ENCODE results near the gene CCDC57.
"Not testable (repeated sequence)": the region's sequence is repeated elsewhere in the genome, so short reads cannot be mapped to it uniquely, and the experiment has no call there.

The CCDC57 gene

GRCh38 chr17:82212331-82213250, at the start of gene CCDC57:
CCDC57 (minus strand) TSS chr17:82212842; CDS start chr17:82201944, 10,898 bp downstream.
- H3K4me3 ChIP-seq (ENCODE audit: low read depth in 1 of 5, low read length in 5 of 5), result peak within 1 kb of the TSS; percentile 54 to 76 (median 67)
- H3K9ac ChIP-seq (ENCODE audit: low read length in 5 of 5), result peak within 1 kb of the TSS; percentile 48 to 85 (median 80)
- no peaks in the 10 kb centered on the region for H3K36me3 ChIP-seq (ENCODE audit: control insufficient read depth in 5 of 5, insufficient read depth in 5 of 5, low read length in 5 of 5)
- no peak within 1 kb of the TSS for H3K27ac ChIP-seq (ENCODE audit: low read depth, low read length)
- H3K9me3 ChIP-seq (ENCODE audit: control insufficient read depth in 5 of 5, low read length in 5 of 5), result no peaks in the 10 kb centered on the region
- no peaks in the 10 kb centered on the region for H3K27me3 ChIP-seq (ENCODE audit: control insufficient read depth in 5 of 5, insufficient read depth in 4 of 5, low read length in 5 of 5)
- peaks cover 6 to 50% (median 32%) of the 10 kb centered on the region in 5 donors for H3K4me1 ChIP-seq (ENCODE audit: control insufficient read depth in 5 of 5, insufficient read depth in 5 of 5, low read length in 5 of 5)

- Histone ChIP-seq H3K27ac (ENCODE audit: low read depth, low read length) (no peak overlapping the region), H3K27me3 (ENCODE audit: control insufficient read depth in 5 of 5, insufficient read depth in 4 of 5, low read length in 5 of 5) (no peaks in the 10 kb centered on the region), H3K9me3 (ENCODE audit: control insufficient read depth in 5 of 5, low read length in 5 of 5) (no peaks in the 10 kb centered on the region), H3K36me3 (ENCODE audit: control insufficient read depth in 5 of 5, insufficient read depth in 5 of 5, low read length in 5 of 5) (peaks cover 15 to 90% (median 82%) of the 10 kb centered on the region in 5 donors), H3K4me3 (ENCODE audit: low read depth in 1 of 5, low read length in 5 of 5) (no peak overlapping the region), H3K4me1 (ENCODE audit: control insufficient read depth in 5 of 5, insufficient read depth in 5 of 5, low read length in 5 of 5) (peaks cover 4 to 18% (median 16%) of the 10 kb centered on the region in 5 donors), H3K9ac (ENCODE audit: low read length in 5 of 5) (no peak overlapping the region)
These were observed 49.7 kb upstream of the CCDC57 start for GRCh38 chr17:82262344-82262743.

DNA sequence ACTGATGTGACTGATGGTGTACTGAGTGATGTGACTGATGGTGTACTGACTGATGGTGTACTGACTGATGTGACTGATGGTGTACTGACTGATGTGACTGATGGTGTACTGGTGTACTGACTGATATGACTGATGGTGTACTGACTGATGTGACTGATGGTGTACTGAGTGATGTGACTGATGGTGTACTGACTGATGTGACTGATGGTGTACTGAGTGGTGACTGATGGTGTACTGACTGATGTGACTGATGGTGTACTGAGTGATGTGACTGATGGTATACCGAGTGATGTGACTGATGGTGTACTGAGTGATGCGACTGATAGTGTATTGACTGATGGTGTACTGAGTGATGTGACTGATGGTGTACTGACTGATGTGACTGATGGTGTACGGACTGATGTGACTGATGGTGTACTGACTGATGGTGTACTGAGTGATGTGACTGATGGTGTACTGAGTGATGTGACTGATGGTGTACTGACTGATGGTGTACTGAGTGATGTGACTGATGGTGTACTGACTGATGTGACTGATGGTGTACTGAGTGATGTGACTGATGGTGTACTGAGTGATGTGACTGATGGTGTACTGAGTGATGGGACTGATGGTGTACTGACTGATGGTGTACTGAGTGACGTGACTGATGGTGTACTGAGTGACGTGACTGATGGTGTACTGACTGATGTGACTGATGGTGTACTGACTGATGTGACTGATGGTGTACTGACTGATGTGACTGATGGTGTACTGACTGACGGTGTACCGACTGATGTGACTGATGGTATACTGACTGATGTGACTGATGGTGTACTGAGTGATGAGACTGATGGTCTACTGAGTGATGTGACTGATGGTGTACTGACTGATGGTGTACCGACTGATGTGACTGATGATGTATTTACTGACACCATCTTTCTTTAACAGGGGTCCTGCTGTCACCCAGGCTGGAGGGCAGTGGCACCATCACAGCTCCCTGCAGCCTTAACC, 47.6 kb upstream of the CCDC57 start:
- not testable (repeated sequence) for H3K27ac ChIP-seq (ENCODE audit: low read depth, low read length); H3K27me3 ChIP-seq (ENCODE audit: control insufficient read depth in 5 of 5, insufficient read depth in 4 of 5, low read length in 5 of 5); H3K4me1 ChIP-seq (ENCODE audit: control insufficient read depth in 5 of 5, insufficient read depth in 5 of 5, low read length in 5 of 5); H3K9me3 ChIP-seq (ENCODE audit: control insufficient read depth in 5 of 5, low read length in 5 of 5); H3K9ac ChIP-seq (ENCODE audit: low read length in 5 of 5); H3K4me3 ChIP-seq (ENCODE audit: low read depth in 1 of 5, low read length in 5 of 5)
- H3K36me3 ChIP-seq (ENCODE audit: control insufficient read depth in 5 of 5, insufficient read depth in 5 of 5, low read length in 5 of 5), result peaks cover 15 to 95% (median 85%) of the 10 kb centered on the region in 5 donors

DNA sequence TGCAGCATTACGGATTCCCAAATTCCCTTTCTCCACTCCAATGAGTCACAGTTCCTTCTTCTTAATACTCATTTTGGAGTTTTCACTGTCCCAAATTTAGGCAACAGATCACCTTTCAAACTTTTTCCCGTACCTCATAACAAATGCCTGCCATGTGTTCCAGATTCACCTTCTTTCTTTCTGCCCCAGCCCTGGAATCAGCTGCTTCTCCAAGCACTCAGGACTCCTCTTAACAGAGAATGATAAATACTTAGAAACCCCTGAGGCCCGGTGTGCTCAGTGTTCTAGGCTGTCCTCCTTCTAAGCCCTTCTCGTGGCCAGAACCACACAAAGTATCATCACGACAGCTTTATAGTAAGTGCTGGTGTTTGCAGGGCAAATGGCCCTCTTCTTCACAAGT, 45.9 kb upstream of the CCDC57 start:
- Histone ChIP-seq H3K27ac (ENCODE audit: low read depth, low read length) (no peak overlapping the region), H3K36me3 (ENCODE audit: control insufficient read depth in 5 of 5, insufficient read depth in 5 of 5, low read length in 5 of 5) (peaks cover 15 to 85% (median 76%) of the 10 kb centered on the region in 5 donors), H3K4me1 (ENCODE audit: control insufficient read depth in 5 of 5, insufficient read depth in 5 of 5, low read length in 5 of 5) (peaks cover 0 to 5% (median 0%) of the 10 kb centered on the region in 5 donors), H3K27me3 (ENCODE audit: control insufficient read depth in 5 of 5, insufficient read depth in 4 of 5, low read length in 5 of 5) (no peaks in the 10 kb centered on the region), H3K4me3 (ENCODE audit: low read depth in 1 of 5, low read length in 5 of 5) (no peak overlapping the region), H3K9me3 (ENCODE audit: control insufficient read depth in 5 of 5, low read length in 5 of 5) (no peaks in the 10 kb centered on the region), H3K9ac (ENCODE audit: low read length in 5 of 5) (no peak overlapping the region)

DNA sequence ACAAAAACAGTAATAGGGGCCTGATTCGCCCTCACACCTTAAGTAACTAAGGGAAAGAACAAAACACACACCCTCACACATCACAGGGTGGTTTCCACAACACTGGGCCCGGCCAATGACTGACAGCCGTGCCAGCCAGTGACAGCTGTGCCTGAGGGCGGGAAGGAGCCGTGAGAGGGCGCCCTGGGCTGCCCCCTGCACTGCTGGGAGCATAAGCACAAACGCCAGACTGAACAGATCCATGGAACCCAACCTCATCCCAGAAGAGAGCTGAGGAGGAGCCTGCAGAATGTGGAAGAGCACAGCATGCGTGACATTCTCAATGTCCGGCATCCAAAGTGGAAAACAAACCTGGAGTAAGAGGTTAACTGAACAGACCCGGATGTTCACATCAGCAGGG, 44.8 kb upstream of the CCDC57 start:
- H3K36me3 ChIP-seq (ENCODE audit: control insufficient read depth in 5 of 5, insufficient read depth in 5 of 5, low read length in 5 of 5), result peaks cover 15 to 85% (median 78%) of the 10 kb centered on the region in 5 donors
- no peaks in the 10 kb centered on the region for H3K9me3 ChIP-seq (ENCODE audit: control insufficient read depth in 5 of 5, low read length in 5 of 5)
- H3K27ac ChIP-seq (ENCODE audit: low read depth, low read length), result no peak overlapping the region
- H3K4me3 ChIP-seq (ENCODE audit: low read depth in 1 of 5, low read length in 5 of 5), result no peak overlapping the region
- no peak overlapping the region for H3K9ac ChIP-seq (ENCODE audit: low read length in 5 of 5)
- H3K27me3 ChIP-seq (ENCODE audit: control insufficient read depth in 5 of 5, insufficient read depth in 4 of 5, low read length in 5 of 5), result no peaks in the 10 kb centered on the region
- peaks cover 0 to under 1% (median 0%) of the 10 kb centered on the region in 5 donors for H3K4me1 ChIP-seq (ENCODE audit: control insufficient read depth in 5 of 5, insufficient read depth in 5 of 5, low read length in 5 of 5)

- Histone ChIP-seq H3K9me3 (ENCODE audit: control insufficient read depth in 5 of 5, low read length in 5 of 5) (no peaks in the 10 kb centered on the region), H3K4me1 (ENCODE audit: control insufficient read depth in 5 of 5, insufficient read depth in 5 of 5, low read length in 5 of 5) (peaks cover 0 to 6% (median 3%) of the 10 kb centered on the region in 5 donors), H3K4me3 (ENCODE audit: low read depth in 1 of 5, low read length in 5 of 5) (no peak overlapping the region), H3K9ac (ENCODE audit: low read length in 5 of 5) (no peak overlapping the region), H3K27me3 (ENCODE audit: control insufficient read depth in 5 of 5, insufficient read depth in 4 of 5, low read length in 5 of 5) (no peaks in the 10 kb centered on the region), H3K27ac (ENCODE audit: low read depth, low read length) (no peak overlapping the region), H3K36me3 (ENCODE audit: control insufficient read depth in 5 of 5, insufficient read depth in 5 of 5, low read length in 5 of 5) (peaks cover 12 to 85% (median 78%) of the 10 kb centered on the region in 5 donors)
These were observed 43.7 kb upstream of the CCDC57 start for GRCh38 chr17:82256242-82256885.

GRCh38 chr17:82255402-82255972, 42.8 kb upstream of the CCDC57 start:
- H3K36me3 ChIP-seq (ENCODE audit: control insufficient read depth in 5 of 5, insufficient read depth in 5 of 5, low read length in 5 of 5), result peaks cover 10 to 85% (median 78%) of the 10 kb centered on the region in 5 donors
- H3K9ac ChIP-seq (ENCODE audit: low read length in 5 of 5), result no peak overlapping the region
- peaks cover 0 to 10% (median 3%) of the 10 kb centered on the region in 5 donors for H3K4me1 ChIP-seq (ENCODE audit: control insufficient read depth in 5 of 5, insufficient read depth in 5 of 5, low read length in 5 of 5)
- no peak overlapping the region for H3K27ac ChIP-seq (ENCODE audit: low read depth, low read length)
- no peaks in the 10 kb centered on the region for H3K9me3 ChIP-seq (ENCODE audit: control insufficient read depth in 5 of 5, low read length in 5 of 5)
- no peak overlapping the region for H3K4me3 ChIP-seq (ENCODE audit: low read depth in 1 of 5, low read length in 5 of 5)
- H3K27me3 ChIP-seq (ENCODE audit: control insufficient read depth in 5 of 5, insufficient read depth in 4 of 5, low read length in 5 of 5), result no peaks in the 10 kb centered on the region

DNA sequence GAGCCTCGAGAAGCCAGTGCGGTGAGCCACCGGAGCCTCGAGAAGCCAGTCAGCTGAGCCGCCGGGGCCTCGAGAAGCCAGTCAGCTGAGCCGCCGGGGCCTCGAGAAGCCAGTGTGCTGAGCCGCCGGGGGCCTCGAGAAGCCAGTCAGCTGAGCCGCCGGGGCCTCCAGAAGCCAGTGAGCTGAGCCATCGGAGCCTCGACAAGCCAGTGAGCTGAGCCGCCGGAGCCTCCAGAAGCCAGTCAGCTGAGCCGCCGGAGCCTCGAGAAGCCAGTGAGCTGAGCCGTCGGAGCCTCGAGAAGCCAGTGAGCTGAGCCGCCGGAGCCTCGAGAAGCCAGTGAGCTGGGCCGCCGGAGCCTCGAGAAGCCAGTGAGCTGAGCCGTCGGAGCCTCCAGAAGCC, 42.1 kb upstream of the CCDC57 start:
- not testable (repeated sequence) for H3K27ac ChIP-seq (ENCODE audit: low read depth, low read length); H3K4me3 ChIP-seq (ENCODE audit: low read depth in 1 of 5, low read length in 5 of 5); H3K27me3 ChIP-seq (ENCODE audit: control insufficient read depth in 5 of 5, insufficient read depth in 4 of 5, low read length in 5 of 5); H3K9me3 ChIP-seq (ENCODE audit: control insufficient read depth in 5 of 5, low read length in 5 of 5); H3K9ac ChIP-seq (ENCODE audit: low read length in 5 of 5)
- peaks cover 3 to 85% (median 78%) of the 10 kb centered on the region in 5 donors for H3K36me3 ChIP-seq (ENCODE audit: control insufficient read depth in 5 of 5, insufficient read depth in 5 of 5, low read length in 5 of 5)
- H3K4me1 ChIP-seq (ENCODE audit: control insufficient read depth in 5 of 5, insufficient read depth in 5 of 5, low read length in 5 of 5), result peaks cover 0 to 10% (median 3%) of the 10 kb centered on the region in 5 donors

DNA sequence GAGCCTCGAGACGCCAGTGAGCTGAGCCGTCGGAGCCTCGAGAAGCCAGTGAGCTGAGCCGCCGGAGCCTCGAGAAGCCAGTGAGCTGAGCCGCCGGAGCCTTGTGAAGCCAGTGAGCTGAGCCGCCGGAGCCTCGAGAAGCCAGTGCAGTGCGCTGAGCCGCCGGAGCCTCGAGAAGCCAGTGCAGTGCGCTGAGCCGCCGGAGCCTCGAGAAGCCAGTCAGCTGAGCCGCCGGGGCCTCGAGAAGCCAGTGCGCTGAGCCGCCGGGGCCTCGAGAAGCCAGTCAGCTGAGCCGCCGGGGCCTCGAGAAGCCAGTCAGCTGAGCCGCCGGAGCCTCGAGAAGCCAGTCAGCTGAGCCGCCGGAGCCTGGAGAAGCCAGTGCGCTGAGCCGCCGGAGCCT, 41.5 kb upstream of the CCDC57 start:
- not testable (repeated sequence) for H3K4me3 ChIP-seq (ENCODE audit: low read depth in 1 of 5, low read length in 5 of 5); H3K9me3 ChIP-seq (ENCODE audit: control insufficient read depth in 5 of 5, low read length in 5 of 5); H3K27me3 ChIP-seq (ENCODE audit: control insufficient read depth in 5 of 5, insufficient read depth in 4 of 5, low read length in 5 of 5); H3K9ac ChIP-seq (ENCODE audit: low read length in 5 of 5); H3K27ac ChIP-seq (ENCODE audit: low read depth, low read length)
- H3K36me3 ChIP-seq (ENCODE audit: control insufficient read depth in 5 of 5, insufficient read depth in 5 of 5, low read length in 5 of 5), result peaks cover 0 to 85% (median 78%) of the 10 kb centered on the region in 5 donors
- H3K4me1 ChIP-seq (ENCODE audit: control insufficient read depth in 5 of 5, insufficient read depth in 5 of 5, low read length in 5 of 5), result peaks cover 0 to 10% (median 3%) of the 10 kb centered on the region in 5 donors

Measured in subcutaneous abdominal adipose tissue (tissue), 5 donors.